Heart right ventricle (tissue), 16 donors: ENCODE data around the gene COLEC11. TPM values are rescaled to one million over a fixed set of nuclear protein-coding genes. Genes with fewer than 3 reads are reported as not detected.

Experiments
- ATAC-seq, 8 donors: fragments of 200-7000 bp; cut with Tn5 transposase; one replicate each; pipeline ENCODE4 v1.9.1; 2020; ENCODE audit warnings: mild to moderate bottlenecking in 8 of 8, moderate library complexity in 8 of 8, moderate number of reproducible peaks in 1 of 8
- DNase-seq, 2 donors: peaks; one replicate each; pipeline ENCODE4 v3.0.0-alpha.2; 2020
- H3K27ac ChIP-seq, 10 donors: fragments of 200-600 bp; sonication (generic) in 2 of 10; one replicate each; pipeline versions ENCODE4 v1.5.0 to v1.8.0; 2020 to 2022; ENCODE audit warnings: mild to moderate bottlenecking in 3 of 10
- H3K27me3 ChIP-seq, 7 donors: fragments of 200-600 bp; one replicate each; pipeline ENCODE4 v1.8.0; 2021 to 2022; ENCODE audit warnings: mild to moderate bottlenecking in 2 of 7
- H3K36me3 ChIP-seq, 9 donors: fragments of 200-600 bp; sonication (generic) in 1 of 9; one replicate each; pipeline versions ENCODE4 v1.5.0 to v1.8.0; 2020 to 2022; ENCODE audit warnings: mild to moderate bottlenecking in 2 of 9
- H3K4me1 ChIP-seq, 9 donors: fragments of 200-600 bp; sonication (generic) in 1 of 9; one replicate each; pipeline versions ENCODE4 v1.5.0 to v1.8.0; 2020 to 2022; ENCODE audit warnings: mild to moderate bottlenecking in 4 of 9
- H3K4me3 ChIP-seq, 10 donors: fragments of 200-600 bp; sonication (generic) in 2 of 10; one replicate each; pipeline versions ENCODE4 v1.5.0 to v1.8.0; 2020 to 2022; ENCODE audit warnings: mild to moderate bottlenecking in 7 of 10, moderate library complexity in 2 of 10
- H3K9me3 ChIP-seq, 11 donors: fragments of 200-600 bp in 10 of 11; sonication (generic) in 2 of 11; one replicate each; pipeline versions ENCODE4 v1.5.0 to v1.8.0; 2013 to 2022; ENCODE audit warnings: mild to moderate bottlenecking in 2 of 11, control low read depth in 1 of 11, moderate library complexity in 1 of 11
- whole genome bisulfite sequencing, 2 donors: extraction: QIAGEN DNeasy Blood & Tissue Kit; methylation state at CpG; one replicate each; pipeline ENCODE4 v1.1.7; 2013; ENCODE audit warnings: inconsistent platforms in 1 of 2; 5-methylcytosine and 5-hydroxymethylcytosine counted together
- intact Hi-C, 10 donors: fragments of 100-400 bp; cut with DNase I; formaldehyde crosslinking; loops; one replicate each; pipeline versions ENCODE4 v1.11.1 to v1.14.2; 2022
- polyA plus RNA-seq, 2 donors: library from polyadenylated mRNA; stranded (reverse); fragments of 200-250 nt; gene quantifications; one replicate each; pipeline ENCODE4 v1.2.3, GENCODE V29; 2013
- total RNA-seq, 10 donors: library from RNA; stranded (reverse); fragmentation: NEBNext Ultra II Directional in 3 of 10; extraction: Animal tissue kit (Norgen Biotek cat#: 25700) in 3 of 10; gene quantifications; one replicate each; pipeline versions ENCODE4 v1.2.1 to v1.2.4, GENCODE V29; 2021 to 2023
- TF ChIP-seq, protein P1 (sequence below), 9 donors: fragments of 200-600 bp; sonication (generic) in 2 of 9; IDR thresholded peaks; one replicate each; pipeline versions ENCODE4 v1.5.0 to v1.8.0; 2021 to 2022; ENCODE audit warnings: antibody characterized with exemption in 9 of 9, mild to moderate bottlenecking in 5 of 9, moderate library complexity in 1 of 9
- donor health status: Arrhythmogenic right ventricular cardiomyopathy.
- donor health status: ischemic (EF 13 %, LVEDD 7.1; RV severe dilation, severe dysfunction).
- donor health status: healthy with polysubstance abuse.
- donor health status: DM: no; HTN: yes; CAD: no.
- donor health status: DM: no; HTN: no; CAD: no.
- donor health status: ischemic (EF 25% LVEDD 6.9; RV normal size, moderate dysfunction).
- donor health status: ischemic (EF 25% LVEDD 5.7; RV mildly dilated, moderate dysfunction).
- donor health status: healthy.
- donor health status: DM: yes; HTN: yes; CAD: no.
- donor health status: Ischemic cardiomyopathy.
- donor health status: ischemic (EF 35%, LVEDD 5.7; RV mildly dilated, moderate dysfunction).
- donor health status: nonischemic (EF 11% LVEDD 7.7; RV severe dilation, severe dysfunction).
- donor health status: DM: yes; HTN: yes; CAD: no.
- donor health status: PGD.
- donor health status: ischemic (EF 29% LVEDD 5.4; RV normal size, mild dysfunction).
- donor health status: nonischemic (EF 23%, LVEDD 6.1; RV moderate dilation, normal function).

The COLEC11 gene
- total and polyA plus RNA-seq, 12 donors = 2.0 to 26.7 (median 5.2) TPM

DNA sequence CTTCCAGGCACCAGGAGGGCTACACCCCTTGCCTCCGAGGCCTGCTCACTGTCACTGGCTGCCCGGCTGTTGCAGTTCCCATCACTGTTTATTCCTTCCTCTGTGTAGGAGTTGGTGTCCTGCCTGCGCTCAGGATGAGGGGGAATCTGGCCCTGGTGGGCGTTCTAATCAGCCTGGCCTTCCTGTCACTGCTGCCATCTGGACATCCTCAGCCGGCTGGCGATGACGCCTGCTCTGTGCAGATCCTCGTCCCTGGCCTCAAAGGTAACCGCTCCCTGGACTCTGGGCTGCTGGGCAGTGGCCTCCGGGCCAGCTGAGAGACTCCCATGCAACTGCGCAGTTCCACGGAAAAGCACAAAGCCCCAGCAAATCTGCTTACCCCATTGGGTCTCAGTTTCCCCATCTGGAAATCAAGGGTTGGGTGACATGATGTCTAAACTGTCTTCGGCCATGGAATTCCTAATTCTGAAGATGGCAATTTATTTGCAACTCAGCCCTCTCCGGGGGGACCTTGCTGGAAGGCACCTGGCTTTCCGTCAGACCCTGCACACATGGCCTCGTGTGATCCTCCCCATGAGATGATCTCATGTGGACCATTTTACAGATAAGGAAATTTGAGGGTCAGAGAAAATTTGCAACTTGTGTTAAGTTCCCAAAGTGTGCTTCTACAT, 9.4 kb downstream of the COLEC11 start:
- H3K27ac ChIP-seq = no peak overlapping the region
- peak in 2 of 8 donors; percentile 26 to 45 for ATAC-seq
- DNase-seq = no peak
- TF ChIP-seq, protein P1, sequence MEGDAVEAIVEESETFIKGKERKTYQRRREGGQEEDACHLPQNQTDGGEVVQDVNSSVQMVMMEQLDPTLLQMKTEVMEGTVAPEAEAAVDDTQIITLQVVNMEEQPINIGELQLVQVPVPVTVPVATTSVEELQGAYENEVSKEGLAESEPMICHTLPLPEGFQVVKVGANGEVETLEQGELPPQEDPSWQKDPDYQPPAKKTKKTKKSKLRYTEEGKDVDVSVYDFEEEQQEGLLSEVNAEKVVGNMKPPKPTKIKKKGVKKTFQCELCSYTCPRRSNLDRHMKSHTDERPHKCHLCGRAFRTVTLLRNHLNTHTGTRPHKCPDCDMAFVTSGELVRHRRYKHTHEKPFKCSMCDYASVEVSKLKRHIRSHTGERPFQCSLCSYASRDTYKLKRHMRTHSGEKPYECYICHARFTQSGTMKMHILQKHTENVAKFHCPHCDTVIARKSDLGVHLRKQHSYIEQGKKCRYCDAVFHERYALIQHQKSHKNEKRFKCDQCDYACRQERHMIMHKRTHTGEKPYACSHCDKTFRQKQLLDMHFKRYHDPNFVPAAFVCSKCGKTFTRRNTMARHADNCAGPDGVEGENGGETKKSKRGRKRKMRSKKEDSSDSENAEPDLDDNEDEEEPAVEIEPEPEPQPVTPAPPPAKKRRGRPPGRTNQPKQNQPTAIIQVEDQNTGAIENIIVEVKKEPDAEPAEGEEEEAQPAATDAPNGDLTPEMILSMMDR (IDR thresholded peaks at IDR 0.05) = no peak
- no peak overlapping the region for H3K4me3 ChIP-seq
- peaks cover 0 to 6% (median 0%) of the 10 kb centered on the region in 7 donors for H3K27me3 ChIP-seq
- 60 to 63% methylated on average over 16 of the region's 16 CpGs for WGBS, 2 donors
- H3K9me3 ChIP-seq = no peaks in the 10 kb centered on the region
- H3K36me3 ChIP-seq = no peaks in the 10 kb centered on the region
- intact Hi-C loops = no loop called here
- no peaks in the 10 kb centered on the region for H3K4me1 ChIP-seq

DNA sequence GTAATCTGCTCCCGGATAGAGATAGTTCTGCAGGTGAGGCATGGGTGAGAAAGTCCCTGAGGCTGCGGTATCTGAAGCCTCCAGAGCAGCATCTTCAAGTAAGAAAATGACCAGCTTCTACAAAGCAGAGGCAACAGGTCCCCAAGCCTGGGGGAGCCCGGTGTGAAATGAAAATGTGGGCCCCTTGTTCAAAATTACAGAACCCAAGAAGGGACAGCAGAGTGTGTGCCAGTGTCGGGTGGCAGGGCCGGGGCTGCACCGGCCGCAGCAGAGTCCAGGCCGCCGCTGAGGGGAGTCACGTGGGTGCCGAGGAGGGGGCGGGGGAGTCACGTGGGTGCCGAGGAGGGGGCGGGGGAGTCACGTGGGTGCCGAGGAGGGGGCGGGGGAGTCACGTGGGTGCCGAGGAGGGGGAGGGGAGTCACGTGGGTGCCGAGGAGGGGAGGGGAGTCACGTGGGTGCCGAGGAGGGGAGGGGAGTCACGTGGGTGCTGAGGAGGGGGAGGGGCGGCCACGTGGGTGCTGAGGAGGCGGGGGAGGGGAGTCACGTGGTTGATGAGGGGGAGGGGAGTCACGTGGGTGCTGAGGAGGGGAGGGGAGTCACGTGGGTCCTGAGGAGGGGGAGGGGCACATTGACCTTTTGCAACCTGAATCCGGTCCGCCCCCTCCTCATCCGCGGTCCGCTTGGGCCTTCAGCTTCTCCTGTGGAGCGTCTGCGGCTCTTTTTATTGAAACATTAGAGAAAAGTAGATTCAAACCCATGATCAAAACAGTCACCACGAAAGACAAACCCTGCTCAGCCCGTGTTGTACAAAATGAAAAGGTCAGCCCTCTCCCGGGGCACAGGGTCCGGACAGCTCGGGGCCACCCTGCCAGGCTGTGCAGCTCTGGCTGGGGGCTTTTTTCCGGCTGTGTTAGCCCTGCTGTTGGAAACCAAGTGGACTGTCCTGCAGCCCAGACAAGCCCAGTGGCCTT, 10.4 kb downstream of the COLEC11 start:
- Histone ChIP-seq H3K27ac (no peak overlapping the region), H3K27me3 (peaks cover 0 to 6% (median 0%) of the 10 kb centered on the region in 7 donors), H3K9me3 (no peaks in the 10 kb centered on the region), H3K4me1 (no peaks in the 10 kb centered on the region), H3K36me3 (no peaks in the 10 kb centered on the region), H3K4me3 (no peak overlapping the region)
- TF ChIP-seq, protein P1 (IDR thresholded peaks at IDR 0.05) = no peak
- peak in 4 of 8 donors; percentile 22 to 59 (median 42) for ATAC-seq
- intact Hi-C loops = no loop called here
- 47 to 48% methylated on average over 36 to 37 of the region's 44 CpGs for WGBS, 2 donors
- no peak for DNase-seq

DNA sequence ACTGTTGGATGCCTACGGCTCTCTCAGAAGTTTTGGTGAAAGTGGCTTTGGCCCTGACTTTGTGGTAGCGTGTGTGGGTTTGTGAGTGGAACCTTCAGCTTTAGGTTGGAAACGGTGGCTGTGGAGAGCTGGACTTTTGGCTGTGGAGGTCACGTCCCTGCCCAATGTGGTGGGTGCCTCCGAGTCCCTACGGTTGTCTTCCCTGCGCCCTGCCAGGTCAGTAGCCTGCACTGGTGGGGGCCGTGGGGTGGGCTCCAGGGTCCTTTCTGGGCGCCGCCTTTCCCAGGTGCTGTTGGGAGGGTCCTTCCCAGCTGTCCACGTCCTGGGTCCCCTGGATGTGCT, 11.1 kb downstream of the COLEC11 start:
- Histone ChIP-seq H3K27ac (no peak overlapping the region), H3K36me3 (no peaks in the 10 kb centered on the region), H3K4me3 (no peak overlapping the region), H3K27me3 (peaks cover 0 to 6% (median 0%) of the 10 kb centered on the region in 7 donors), H3K4me1 (no peaks in the 10 kb centered on the region), H3K9me3 (no peaks in the 10 kb centered on the region)
- WGBS, 2 donors = 92 to 95% methylated on average over 11 of the region's 11 CpGs
- ATAC-seq (no peak), DNase-seq (no peak)
- intact Hi-C loops = no loop called here
- TF ChIP-seq, protein P1 (IDR thresholded peaks at IDR 0.05) = no peak

DNA sequence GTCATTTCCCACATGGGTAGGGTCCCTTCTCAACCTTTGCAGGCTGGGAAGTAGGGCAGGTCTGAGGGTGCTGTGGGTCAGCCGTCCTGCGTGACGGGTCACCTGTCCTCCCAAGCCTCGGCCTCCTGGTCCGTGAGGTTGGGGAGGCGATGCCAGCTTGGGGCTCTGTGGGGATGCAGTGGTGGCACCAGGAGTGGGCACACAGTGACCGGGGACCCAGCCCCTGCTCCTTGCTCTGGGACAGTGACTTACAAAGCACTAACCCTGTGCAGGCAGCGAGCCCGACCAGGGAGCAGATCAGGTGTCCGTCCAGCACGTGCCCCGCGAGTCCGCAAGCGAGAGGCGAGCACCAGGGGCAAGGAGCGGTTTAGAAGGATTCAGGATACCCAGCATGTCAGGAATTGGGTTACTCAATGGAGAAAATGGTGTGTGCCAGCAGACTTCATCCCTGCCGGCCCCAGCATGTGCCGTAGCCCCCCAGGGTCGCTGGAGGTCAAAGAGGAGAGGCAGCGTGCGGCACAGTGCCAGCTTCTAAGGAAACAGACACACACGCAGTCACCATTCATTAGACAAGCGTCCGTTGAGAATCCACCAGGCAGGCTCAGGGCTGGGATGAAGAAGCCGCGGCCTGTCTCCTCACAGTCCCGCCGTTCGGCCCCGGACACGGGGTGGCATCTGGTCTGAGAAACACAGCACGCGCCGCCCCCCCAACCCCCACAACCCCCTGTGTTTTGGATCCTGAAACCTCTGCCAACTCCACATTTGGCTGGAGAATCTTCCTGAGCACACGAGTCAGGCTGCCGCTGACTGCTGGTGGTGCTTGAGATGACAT, 11.7 kb downstream of the COLEC11 start:
- H3K4me1 ChIP-seq = no peaks in the 10 kb centered on the region
- no peak for DNase-seq
- TF ChIP-seq, protein P1 (IDR thresholded peaks at IDR 0.05) = no peak
- peaks cover 0 to 6% (median 0%) of the 10 kb centered on the region in 7 donors for H3K27me3 ChIP-seq
- WGBS, 2 donors = 86 to 91% methylated on average over 37 of the region's 37 CpGs
- intact Hi-C loops = no loop called here
- H3K4me3 ChIP-seq = no peak overlapping the region
- ATAC-seq = no peak
- H3K27ac ChIP-seq = no peak overlapping the region
- H3K36me3 ChIP-seq = no peaks in the 10 kb centered on the region
- no peaks in the 10 kb centered on the region for H3K9me3 ChIP-seq
